NK-92 treated with Interleukin-12 subunit alpha and Interleukin-12 subunit beta, amount 100 ng/mL, for 24 hours (cell line): ENCODE results near the gene G6PD.
"Not testable (repeated sequence)": the region's sequence is repeated elsewhere in the genome, so short reads cannot be mapped to it uniquely, and the experiment has no call there.

Experiments used
- DNase-seq: peaks from one replicate; lab custom pipeline; 2025; lab: John Stamatoyannopoulos, UW

G6PD gene

DNA sequence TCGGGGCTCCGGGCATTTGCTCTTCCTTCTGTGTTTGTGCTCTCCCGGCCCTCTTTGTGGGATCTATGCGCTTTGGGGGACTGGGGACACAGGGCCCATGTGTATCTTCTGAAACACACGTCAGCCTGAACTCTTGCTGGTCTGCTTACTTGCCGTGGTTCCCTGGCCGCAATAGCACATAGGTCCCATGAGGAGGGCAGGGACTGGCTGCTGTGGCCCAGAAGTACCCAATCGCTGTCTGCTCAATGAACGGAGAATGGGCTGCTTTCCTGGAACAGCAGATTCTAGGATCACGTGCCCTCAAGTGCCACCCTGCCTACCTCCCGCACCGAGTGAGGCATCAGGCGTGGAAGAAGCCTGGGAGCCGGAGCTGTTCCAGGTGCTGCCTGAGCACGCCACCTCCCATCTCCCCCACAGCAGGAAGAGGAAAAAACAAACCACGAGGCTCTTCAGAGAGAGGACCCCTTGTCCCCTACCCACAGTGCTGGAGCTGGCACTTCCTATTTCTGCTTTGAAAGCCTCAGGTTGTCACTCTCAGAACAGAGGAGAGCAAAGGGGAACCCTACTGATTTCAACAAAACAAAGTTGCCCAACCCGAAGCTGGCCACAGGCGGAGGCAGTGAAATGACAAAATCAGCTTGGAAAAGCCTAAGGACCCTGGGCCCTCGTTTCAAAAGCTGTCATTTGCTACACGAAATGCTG is 3.8 kb downstream of the G6PD start:
- peak; percentile 49 for DNase-seq

DNA sequence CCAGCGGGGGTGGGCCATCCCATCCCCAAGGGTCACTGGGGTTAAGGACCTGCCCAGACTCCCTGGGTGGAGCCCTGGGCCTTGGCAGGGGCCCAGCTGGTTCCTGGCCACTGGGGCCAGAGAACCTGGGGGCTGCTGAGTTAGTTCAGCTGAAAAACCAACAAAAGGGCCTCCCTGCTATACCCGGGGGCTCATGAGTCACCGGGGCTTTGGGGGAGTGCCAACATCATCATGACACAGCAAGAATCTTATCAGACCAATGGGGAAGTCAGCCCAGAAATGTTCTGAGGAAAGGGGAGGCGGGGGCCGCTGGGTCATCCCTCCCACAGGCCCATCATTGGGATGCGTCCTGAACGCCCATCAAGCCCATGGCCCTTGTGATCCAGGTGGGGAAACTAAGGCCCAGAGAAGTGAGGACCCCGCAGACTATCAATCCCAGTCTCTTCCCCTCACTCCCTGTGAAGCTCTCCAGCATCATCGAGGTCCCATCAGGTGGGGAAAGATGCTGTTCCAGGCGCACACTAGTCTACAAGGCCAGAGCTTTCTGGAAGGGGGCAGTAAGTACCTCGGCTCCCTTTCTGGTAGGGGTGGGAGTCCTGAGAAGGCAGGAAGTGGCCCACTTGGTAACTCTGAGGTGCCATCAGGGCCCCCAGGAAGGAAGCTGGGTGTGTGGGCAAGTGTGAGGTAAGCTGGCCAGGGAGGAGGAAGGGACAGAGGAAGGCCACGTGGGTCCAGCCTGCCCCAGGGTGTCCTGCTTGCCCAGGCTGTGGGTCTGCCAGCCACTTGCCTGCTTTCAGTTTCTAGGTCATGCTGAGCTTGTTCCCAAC is 4.5 kb downstream of the G6PD start:
- DNase-seq = peak; percentile 56

DNA sequence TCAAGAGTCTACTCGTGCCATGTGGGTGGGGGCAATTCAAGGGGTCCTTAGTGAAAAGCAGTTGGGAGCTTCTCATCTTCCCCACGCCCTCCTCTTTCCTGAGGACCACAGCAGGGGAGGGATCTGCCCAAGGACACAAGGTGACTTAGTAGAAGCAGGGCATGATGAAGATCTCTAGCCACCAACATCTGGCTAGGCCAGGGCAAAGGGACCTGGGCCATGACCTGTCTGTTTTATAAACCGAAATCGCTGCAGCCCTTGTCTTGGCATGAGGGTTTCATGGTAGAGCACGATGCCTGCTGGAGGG is 5.1 kb downstream of the G6PD start:
- no peak for DNase-seq

DNA sequence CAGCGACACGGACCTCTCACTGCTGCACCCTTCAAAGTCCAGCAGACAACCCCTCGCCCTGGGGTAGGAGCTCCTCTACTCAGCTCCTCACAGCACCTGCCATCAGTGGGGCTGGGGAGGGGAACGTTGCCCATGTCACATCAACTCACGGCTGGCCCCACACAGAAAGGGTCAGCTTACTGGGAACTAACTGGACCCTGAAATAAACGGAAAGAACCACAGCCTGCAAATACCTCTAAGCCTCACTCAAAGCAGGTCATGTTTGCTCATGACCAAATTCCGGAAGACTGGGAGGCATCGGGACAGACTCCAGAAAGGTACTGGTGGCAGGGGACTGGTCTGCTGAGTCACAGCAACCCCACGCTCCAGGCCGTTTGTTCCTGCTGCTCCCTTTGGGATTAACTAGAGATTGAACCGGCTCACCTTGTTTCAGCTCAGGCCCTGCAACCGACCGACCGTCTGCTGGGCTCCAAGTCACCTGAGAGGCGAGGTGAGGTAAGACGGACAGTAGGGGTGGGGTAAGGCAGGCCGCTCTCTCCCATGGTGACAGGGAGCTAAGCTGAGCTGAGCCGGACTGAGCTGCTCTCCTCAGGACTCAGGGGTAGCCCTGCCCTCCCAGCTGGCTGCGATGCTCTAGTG is 5.6 kb downstream of the G6PD start:
- DNase-seq = no peak

DNA sequence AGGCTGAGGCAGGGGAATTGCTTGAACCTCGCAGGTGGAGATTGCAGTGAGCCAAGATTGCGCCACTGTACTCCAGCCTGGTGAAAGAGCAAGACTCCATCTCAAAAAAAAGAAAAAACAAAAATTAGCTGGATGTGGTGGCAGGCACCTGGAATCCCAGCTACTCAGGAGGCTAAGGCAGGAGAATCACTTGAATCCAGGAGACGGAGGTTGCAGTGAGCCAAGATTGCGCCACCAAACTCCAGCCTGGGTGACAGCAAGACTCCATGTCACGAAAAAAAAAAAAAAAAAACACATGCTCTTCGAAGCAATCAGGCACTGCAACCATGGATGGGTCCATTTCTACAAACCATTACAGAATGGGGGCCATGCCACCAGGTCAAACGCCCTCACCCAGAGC is 6.3 kb downstream of the G6PD start:
- DNase-seq = not testable (repeated sequence)

DNA sequence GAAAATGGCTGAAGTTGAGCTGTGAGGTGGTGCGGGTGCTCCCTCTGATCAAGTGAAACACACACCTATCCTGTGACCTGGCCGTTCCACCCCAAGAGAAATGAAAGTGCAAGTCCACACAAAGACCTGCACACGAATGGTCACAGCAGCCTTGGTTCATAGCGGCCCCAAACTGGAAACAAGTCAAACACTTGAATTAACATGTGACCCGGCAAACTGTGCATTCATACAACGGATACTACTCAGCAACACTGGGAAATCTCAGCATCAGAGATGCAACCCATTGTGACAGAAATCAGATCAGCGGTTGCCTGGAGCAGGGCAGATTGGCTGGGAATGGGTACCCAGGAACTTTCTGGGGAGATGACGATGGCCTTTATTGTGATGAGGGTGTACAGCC is 7.6 kb downstream of the G6PD start:
- no peak for DNase-seq

DNA sequence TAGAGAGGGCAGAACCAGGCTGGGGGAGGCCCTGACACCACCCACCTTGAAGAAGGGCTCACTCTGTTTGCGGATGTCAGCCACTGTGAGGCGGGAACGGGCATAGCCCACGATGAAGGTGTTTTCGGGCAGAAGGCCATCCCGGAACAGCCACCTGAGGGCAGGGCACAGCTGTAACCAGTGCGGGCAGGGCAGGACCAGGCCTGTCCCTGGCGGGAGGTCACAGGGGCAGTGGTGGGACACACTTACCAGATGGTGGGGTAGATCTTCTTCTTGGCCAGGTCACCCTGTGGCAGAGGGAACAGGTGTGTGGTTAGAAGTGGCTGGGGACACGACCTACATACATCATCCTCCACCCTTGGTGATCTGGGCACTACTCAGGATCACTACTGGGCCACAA is 10.8 kb downstream of the G6PD start:
- DNase-seq = no peak

DNA sequence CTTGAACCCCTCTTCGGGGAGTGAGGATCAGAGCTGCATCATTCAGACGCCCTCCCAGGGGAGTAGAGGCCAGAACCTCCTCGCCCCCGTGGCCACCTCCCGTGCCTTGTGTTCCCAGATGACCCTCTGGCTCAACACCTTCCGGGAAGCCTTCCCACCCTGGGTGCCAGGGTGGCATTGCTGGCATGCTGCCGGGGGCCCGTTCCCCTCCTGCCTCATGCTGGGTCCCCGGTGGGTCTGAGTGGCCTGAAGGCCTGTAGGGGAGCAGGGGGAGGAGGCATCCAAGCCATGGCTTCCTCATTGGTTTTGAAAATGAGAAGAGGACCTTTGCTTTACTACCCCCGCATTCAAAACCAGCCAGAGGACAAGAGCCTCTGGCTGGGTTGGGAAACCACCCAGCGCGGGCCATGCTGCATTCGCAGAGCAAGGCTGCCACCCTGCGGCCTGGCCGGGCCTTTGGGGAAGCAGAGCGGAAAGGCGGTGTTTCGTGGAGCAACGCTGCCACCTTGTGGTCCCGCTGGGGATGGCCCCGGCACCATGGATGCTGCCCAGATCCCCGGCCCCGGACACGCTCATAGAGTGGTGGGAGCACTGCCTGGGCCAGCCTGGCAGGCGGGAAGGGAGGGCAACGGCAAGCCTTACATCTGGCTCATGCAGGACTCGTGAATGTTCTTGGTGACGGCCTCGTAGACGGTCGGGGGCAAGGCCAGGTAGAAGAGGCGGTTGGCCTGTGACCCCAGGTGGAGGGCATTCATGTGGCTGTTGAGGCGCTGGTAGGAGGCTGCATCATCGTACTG is 11.9 kb downstream of the G6PD start:
- peak; percentile 66 for DNase-seq

DNA sequence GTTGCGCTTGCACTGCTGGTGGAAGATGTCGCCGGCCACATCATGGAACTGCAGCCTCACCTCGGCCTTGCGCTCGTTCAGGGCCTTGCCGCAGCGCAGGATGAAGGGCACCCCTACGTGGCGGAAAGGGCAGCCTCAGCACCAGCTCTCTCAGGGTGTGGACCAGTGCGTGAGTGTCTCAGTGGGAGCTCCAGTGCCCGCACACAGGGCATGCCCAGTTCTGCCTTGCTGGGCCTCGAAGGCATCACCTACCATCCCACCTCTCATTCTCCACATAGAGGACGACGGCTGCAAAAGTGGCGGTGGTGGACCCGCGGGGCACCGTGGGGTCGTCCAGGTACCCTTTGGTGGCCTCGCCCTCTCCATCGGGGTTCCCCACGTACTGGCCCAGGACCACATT is 14.0 kb downstream of the G6PD start:
- no peak for DNase-seq

DNA sequence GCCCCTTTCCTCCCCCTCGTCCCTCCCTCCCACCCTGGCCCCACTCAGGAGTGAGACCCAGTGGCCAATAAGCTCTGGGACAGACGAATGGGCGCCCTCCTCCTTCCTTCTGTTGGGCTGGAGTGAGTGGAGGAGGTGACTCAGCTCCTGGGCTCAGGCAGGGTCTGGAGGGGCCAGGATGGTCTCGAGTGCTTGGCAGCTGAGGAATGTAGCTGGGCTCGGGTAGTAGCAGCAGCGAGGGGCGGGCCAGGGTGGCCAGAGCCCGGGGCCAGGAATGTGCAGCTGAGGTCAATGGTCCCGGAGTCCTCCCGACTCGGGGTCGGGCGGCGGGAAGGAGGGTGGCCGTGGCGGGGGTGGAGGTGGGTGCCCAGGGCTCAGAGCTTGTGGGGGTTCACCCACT is 15.0 kb downstream of the G6PD start:
- no peak for DNase-seq

DNA sequence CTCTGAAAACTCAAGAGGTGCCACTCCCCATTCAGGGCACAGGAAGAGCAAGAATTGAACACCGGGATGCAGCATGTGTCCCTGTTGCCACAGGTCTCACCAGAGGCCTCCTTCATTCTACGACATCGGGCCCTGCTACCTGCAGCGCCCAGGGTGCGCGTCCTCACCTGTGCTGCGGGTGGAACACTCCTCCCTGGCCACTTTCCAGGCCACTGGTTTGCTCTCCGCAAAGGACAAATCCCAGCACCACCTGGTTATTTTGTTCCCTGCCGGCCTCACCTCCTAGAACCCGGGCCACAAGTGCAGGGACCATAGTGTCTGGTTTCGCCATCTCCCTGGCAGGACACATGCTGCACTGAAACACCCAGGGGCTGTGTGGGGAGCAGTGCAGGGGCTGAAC is 16.4 kb downstream of the G6PD start:
- no peak for DNase-seq

DNA sequence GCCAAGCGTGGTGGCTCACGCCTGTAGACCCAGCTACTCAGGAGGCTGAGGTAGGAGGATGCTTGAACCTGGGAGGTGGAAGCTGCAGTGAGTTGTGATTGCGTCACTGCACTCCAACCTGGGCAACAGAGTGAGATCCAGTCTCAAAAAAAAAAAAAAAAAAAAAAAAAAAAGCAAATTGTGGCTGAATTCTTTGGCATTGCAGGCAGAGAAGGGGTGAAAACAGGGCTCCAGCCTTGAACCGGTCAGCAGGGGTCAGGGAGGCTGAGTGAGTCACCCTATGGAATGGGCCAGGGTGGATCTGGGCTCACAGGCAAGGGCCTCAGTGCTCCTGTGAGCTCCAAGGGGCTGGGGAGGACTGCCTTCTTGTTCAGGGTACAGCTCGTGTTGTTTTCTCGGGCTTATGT is 17.4 kb downstream of the G6PD start:
- DNase-seq = no peak

DNA sequence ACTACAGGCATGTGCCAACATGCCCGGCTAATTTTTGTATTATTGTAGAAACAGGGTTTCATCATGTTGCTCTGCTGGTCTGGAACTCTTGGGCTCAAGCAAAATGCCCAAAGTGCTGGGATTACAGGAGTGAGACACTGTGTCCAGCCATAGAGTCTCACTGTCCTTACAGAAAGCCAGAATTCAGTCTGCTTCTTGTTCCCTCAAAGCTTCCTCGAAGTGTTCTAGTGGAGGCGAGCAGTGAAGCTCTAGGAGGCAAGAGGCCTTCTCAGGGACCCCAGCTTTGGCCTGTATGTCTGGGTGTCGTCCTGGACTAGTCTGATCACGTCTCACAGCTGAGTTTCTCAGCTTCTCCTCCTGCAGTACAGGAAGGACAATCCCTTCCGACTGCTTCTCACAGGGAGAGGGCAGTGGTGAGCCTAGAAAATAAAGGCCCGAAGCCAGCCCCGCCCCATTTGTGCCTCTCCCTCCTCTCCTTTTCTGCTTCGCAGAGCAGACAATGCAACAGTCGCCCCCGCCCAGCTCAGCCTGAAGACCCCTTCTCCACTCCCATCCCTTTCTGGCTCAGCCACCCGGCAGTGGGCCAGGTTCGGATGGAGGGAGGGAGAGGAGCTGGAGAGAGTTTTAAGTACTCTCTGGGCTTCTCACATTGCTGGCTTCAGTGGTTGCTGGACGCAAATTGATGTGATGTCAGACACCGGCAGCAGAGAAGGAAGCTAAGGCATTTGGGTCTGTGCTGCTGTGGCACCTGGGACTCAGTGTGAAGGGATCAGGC is 19.6 kb downstream of the G6PD start:
- DNase-seq = no peak

DNA sequence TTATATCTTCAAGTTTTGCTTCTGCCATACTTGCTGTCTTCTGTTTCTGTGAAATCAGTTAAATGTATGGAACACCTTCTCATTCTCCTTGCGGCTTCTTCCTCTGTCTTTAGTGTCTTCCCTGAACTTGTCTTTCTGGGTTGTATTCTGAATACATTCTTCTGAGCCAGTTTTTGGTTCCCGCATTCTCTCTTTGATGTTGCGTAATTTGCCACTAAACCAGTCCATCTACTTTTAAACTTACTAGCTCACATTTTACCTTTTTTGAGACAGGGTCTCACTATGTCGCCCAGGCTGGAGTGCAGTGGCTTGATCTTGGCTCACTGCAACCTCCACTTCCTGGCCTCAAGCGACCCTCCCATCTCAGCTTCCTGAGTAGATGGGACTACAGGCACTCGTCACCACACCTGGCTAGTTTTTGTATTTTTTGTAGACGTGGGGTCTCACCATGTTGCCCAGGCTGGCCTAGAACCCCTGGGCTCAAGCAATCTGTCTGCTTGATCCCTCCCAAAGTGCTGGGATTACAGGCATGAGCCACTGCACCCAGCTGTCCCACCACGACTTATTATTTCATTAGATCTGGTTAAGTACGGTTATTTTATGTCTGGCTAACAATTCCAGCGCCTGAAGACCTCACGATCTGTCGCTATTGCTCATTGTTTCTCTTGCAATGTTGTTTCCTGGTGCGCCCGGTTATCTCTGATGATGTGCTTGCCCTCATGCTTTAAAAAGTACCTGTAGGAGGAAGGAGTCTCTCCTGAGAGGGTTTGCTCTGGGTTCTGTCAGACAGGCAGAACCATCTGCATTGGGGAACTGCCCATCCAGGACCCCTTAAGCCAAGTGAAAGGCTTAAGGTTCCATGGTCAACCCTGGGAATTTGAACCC is 20.8 kb downstream of the G6PD start:
- DNase-seq = no peak

DNA sequence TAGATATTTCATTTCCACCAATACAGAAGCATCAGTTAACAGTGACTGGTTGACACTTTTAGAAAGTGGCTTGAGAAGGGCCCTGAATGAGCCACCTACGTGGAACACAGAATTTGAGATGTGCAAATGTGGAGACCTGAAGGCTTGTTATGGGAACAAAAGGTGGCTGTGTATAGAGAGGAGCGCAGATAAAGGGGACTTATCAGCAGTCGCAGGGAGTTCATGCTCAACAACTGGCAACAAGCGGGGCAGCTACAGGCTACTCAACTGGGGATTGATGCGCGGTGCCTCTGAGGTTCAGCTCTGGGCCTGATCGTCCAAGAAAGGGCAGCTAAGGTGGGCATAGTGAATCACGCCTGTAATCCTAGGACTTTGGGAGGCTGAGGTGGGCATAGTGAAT is 27.3 kb downstream of the G6PD start:
- no peak for DNase-seq

DNA sequence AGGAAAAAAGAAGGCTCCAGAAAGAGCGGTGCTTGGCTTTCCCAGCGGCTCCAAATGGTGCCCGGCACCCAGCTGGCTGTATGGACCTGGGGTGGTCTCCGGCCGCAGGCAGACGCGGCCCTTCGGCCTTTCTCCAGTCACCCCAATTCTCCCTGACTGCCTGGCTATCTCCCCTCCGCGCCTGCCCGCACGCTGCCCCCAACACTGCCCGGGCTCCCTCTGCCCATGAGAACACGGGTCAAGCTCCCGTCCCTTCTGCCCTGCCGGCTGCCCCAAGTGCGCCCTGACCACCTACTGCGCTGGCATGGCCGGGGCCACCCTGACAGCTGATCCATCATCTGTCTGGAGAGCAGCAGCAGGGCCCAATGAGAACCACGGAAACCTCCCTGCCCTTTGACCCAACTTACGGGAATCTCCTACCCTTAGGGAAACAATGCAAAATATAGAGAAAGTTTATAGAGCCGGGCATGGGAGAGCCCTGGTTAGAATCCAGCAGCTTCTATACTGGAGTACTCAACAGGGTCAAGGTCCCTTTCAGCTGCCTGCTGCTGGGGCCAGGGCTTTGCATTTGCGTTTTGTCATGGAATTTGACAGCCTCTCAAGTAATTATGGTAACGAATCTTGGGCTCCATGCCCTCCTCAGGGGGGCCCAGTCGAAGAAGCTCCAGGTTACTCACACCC is 29.4 kb downstream of the G6PD start:
- DNase-seq = no peak

DNA sequence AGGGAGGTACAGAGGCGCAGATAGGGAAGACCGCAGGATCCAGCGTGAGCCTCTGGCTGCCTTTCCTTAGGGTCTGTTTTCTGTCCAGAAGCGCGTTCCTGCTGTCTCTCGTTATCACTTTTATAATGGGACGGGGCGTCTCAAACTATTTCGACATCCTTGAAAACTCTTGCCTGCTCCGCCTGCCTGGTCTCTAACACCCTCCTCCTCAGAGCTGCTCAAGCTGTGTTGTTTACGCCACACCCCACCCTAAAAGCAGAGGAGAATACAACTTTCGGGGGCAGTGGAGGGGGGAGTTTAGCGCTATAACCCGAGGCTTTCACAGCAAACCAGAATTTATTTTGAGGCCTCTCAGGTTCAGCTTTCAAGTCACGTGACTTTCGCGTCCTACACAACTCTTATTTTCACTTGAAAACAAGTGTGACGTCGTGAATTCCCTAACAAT is 30.0 kb downstream of the G6PD start:
- no peak for DNase-seq

DNA sequence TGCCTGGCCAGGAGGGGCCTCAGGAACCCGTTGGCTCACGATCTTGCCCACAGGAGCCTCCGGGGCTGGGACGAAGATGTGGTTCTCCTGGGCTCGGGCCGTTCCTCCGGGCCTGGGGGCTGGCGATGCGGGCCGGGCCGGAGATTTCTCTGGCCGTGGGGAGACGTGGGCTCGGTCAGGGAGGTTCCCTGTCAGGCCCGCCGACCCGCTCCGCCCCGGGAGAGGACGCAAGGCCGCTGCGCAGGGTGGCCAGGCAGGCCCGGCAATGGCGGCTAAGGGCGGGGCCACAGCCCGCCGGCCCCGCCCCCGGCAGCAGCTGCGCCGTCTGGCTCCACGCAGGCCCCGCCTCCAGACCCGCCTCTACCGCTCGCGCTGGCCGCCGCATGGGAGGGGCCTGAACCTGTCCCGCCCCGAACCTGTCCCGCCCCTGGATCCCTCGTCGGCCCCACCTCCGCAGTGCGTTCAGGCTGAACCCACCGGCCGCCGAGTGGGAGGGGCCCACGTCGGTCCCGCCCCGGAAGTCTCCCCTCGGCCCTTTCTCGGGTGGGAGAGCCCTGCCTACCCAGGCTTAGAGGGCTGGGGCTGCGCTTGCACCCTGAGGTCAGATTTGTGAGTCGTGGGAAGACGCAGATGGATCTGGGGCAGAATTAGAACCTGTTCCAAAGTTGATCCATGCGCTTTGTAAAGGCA is 30.5 kb downstream of the G6PD start, which contains the start of gene FAM3A:
FAM3A (minus strand) TSS at position 267 of the 690 bp plus-strand sequence. CDS start 460 bp downstream, outside the sequence.
- peak; percentile 88 for DNase-seq
